Kidney (tissue), 14 donors: ENCODE results near the gene PPP4R2. TPM values are rescaled to one million over a fixed set of nuclear protein-coding genes. Genes with fewer than 3 reads are reported as not detected.

Experiments used
- DNase-seq, 5 donors: peaks; one replicate each; pipeline ENCODE4 v3.0.0-alpha.2; 2013 to 2020
- FAIRE-seq: peaks from 2 replicates; lab custom pipeline; 2012; peaks lifted over from hg19 to GRCh38; lab: Jason Lieb, UNC
- H3K27ac ChIP-seq, 2 donors: one replicate each; pipeline ENCODE4 v1.7.0; 2013; ENCODE audit warnings: low read depth in 2 of 2, low read length in 2 of 2, inconsistent platforms in 1 of 2
- H3K27me3 ChIP-seq: one replicate; pipeline ENCODE4 v1.7.1; 2013; ENCODE audit warnings: low read length, inconsistent platforms; ENCODE audit not compliant: control insufficient read depth, insufficient read depth
- H3K36me3 ChIP-seq, 3 donors: one replicate each; pipeline versions ENCODE4 v1.7.0 to v1.7.1; 2013; ENCODE audit warnings: low read length in 3 of 3, control low read depth in 1 of 3, inconsistent platforms in 1 of 3; ENCODE audit not compliant: insufficient read depth in 3 of 3, control insufficient read depth in 2 of 3
- H3K4me1 ChIP-seq, 3 donors: one replicate each; pipeline versions ENCODE4 v1.7.0 to v1.7.1; 2013; ENCODE audit warnings: low read length in 3 of 3, inconsistent platforms in 1 of 3, low read depth in 1 of 3; ENCODE audit not compliant: control insufficient read depth in 2 of 3, insufficient read depth in 2 of 3
- H3K4me3 ChIP-seq, 3 donors: one replicate each; pipeline versions ENCODE4 v1.7.0 to v1.8.1; 2013; ENCODE audit warnings: low read length in 3 of 3, control low read depth in 1 of 3, inconsistent platforms in 1 of 3
- H3K9ac ChIP-seq, 3 donors: one replicate each; pipeline versions ENCODE4 v1.7.0 to v1.7.1; 2013; ENCODE audit warnings: low read length in 3 of 3, control low read depth in 1 of 3, inconsistent platforms in 1 of 3
- H3K9me3 ChIP-seq, 3 donors: one replicate each; pipeline versions ENCODE4 v1.7.0 to v1.7.1; 2013; ENCODE audit warnings: low read length in 3 of 3, control low read depth in 1 of 3, inconsistent platforms in 1 of 3; ENCODE audit not compliant: control insufficient read depth in 2 of 3, insufficient read depth in 1 of 3
- intact Hi-C: fragments of 100-400 bp; cut with DNase I; formaldehyde crosslinking; loops from one replicate; pipeline ENCODE4 v1.11.1; 2022
- polyA plus RNA-seq: library from polyadenylated mRNA; stranded (reverse); fragments of 350-450 nt; fragmentation: Illumina TruSeq; extraction: RNeasy Lipid Tissue Mini Kit (QIAGEN cat#74804); gene quantifications from one replicate; pipeline ENCODE4 v1.2.3, GENCODE V29; 2014; ENCODE audit warnings: low read depth, low replicate concordance; ENCODE audit not compliant: insufficient read depth
- total RNA-seq: library from RNA; stranded (reverse); fragmentation: NEBNext Ultra II Directional; extraction: Animal tissue kit (Norgen Biotek cat#: 25700); gene quantifications from one replicate; pipeline ENCODE4 v1.2.1, GENCODE V29; 2021
- TF ChIP-seq, protein P1 (sequence below): IDR thresholded peaks from 3 replicates; pipeline ENCODE4 v1.5.1; 2012; ENCODE audit warnings: mild to moderate bottlenecking, moderate library complexity, borderline replicate concordance; ENCODE audit not compliant: insufficient read depth; ENCODE audit errors: extremely low read depth
- donor health status: control.
- donor health status: control.
- donor health status: control.
- donor health status: control.
- donor health status: control.
- donor health status: DM: yes; HTN: yes; CAD: no.
- donor health status: Normal renal cell carcinoma (clear cell type).

Gene PPP4R2
- total and polyA plus RNA-seq, 2 donors from 2014 or later = 14.5 to 72.0 TPM

DNA sequence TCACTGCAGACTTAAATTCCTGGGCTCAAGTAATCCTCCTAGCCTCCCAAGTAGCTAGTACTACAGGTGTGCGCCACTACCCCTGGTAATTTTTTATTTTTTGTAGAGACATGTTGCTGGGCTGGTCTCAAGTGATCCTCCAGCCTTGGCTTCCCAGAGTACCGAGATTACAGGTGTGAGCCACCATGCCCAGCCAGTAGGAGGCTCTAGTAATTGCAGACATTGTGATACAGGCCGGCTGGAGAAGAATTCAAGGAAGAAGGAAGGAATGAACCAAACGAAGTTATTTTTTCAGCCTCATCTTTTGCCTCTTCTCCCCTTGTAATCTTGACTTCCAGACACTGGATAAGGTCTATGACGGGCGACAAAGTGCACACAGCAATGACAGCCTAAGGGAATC is 3.2 kb upstream of the PPP4R2 start:
- Histone ChIP-seq H3K9ac (no peak overlapping the region), H3K36me3 (no peaks in the 10 kb centered on the region), H3K27ac (no peak overlapping the region), H3K4me3 (no peak overlapping the region), H3K27me3 (no peaks in the 10 kb centered on the region), H3K9me3 (no peaks in the 10 kb centered on the region), H3K4me1 (peaks cover 0 to 4% (median 2%) of the 10 kb centered on the region in 3 donors)
- intact Hi-C loops = no loop called here
- DNase-seq (no peak), FAIRE-seq (no peak)
- TF ChIP-seq, protein P1, sequence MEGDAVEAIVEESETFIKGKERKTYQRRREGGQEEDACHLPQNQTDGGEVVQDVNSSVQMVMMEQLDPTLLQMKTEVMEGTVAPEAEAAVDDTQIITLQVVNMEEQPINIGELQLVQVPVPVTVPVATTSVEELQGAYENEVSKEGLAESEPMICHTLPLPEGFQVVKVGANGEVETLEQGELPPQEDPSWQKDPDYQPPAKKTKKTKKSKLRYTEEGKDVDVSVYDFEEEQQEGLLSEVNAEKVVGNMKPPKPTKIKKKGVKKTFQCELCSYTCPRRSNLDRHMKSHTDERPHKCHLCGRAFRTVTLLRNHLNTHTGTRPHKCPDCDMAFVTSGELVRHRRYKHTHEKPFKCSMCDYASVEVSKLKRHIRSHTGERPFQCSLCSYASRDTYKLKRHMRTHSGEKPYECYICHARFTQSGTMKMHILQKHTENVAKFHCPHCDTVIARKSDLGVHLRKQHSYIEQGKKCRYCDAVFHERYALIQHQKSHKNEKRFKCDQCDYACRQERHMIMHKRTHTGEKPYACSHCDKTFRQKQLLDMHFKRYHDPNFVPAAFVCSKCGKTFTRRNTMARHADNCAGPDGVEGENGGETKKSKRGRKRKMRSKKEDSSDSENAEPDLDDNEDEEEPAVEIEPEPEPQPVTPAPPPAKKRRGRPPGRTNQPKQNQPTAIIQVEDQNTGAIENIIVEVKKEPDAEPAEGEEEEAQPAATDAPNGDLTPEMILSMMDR = no peak

GRCh38 chr3:72995337-72995736 is 1.3 kb upstream of the PPP4R2 start:
- TF ChIP-seq, protein P1 = no peak
- H3K4me3 ChIP-seq = no peak overlapping the region
- H3K36me3 ChIP-seq = no peaks in the 10 kb centered on the region
- H3K27ac ChIP-seq = no peak overlapping the region
- H3K27me3 ChIP-seq = no peaks in the 10 kb centered on the region
- FAIRE-seq (no peak), DNase-seq (no peak)
- intact Hi-C loops = no loop called here
- H3K9ac ChIP-seq = no peak overlapping the region
- H3K4me1 ChIP-seq = peaks cover 2 to 11% (median 4%) of the 10 kb centered on the region in 3 donors
- H3K9me3 ChIP-seq = no peaks in the 10 kb centered on the region

GRCh38 chr3:72996121-72996472 is 514 bp upstream of the PPP4R2 start:
- peaks cover 2 to 14% (median 4%) of the 10 kb centered on the region in 3 donors for H3K4me1 ChIP-seq
- intact Hi-C loops = no loop called here
- H3K9me3 ChIP-seq = no peaks in the 10 kb centered on the region
- TF ChIP-seq, protein P1 = no peak
- H3K9ac ChIP-seq = peak overlapping the region; percentile 32 to 76 (median 68)
- FAIRE-seq (no peak), DNase-seq (peak in 3 of 5 donors; percentile 4 to 77 (median 67))
- H3K4me3 ChIP-seq = peak overlapping the region; percentile 75 to 93 (median 93)
- H3K27ac ChIP-seq = peak overlapping the region; percentile 84 to 94
- H3K27me3 ChIP-seq = no peaks in the 10 kb centered on the region
- H3K36me3 ChIP-seq = no peaks in the 10 kb centered on the region
